GM12874 (cell line): Measurements from ENCODE around the gene PPP4R1.

Source experiments
- TF ChIP-seq, protein P1 (sequence below): IDR thresholded peaks from 2 replicates; pipeline ENCODE4 v1.5.1; 2011; ENCODE audit warnings: low read depth, mild to moderate bottlenecking, control low read depth, low read length, moderate library complexity; ENCODE audit not compliant: insufficient read depth

PPP4R1 gene

DNA sequence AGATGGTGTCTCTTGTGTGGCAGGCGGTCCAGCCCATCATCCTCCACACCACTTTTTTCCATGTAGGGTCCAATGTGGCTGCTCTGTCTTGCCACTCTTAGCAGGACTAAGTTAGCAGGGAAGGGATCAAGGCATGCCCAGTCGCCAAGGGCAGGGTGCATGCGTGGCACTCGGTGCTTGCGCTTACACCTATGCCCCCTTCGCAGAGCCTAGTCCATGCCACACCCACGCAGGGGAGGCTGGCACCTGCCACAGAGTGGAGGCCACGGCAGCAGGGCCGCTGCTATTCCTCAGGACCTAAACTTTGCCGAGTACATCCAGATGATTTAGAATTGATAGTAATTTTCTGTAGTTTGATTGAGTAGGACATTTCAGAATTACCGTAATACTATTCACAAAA is 79.5 kb downstream of the PPP4R1 start:
- TF ChIP-seq, protein P1, sequence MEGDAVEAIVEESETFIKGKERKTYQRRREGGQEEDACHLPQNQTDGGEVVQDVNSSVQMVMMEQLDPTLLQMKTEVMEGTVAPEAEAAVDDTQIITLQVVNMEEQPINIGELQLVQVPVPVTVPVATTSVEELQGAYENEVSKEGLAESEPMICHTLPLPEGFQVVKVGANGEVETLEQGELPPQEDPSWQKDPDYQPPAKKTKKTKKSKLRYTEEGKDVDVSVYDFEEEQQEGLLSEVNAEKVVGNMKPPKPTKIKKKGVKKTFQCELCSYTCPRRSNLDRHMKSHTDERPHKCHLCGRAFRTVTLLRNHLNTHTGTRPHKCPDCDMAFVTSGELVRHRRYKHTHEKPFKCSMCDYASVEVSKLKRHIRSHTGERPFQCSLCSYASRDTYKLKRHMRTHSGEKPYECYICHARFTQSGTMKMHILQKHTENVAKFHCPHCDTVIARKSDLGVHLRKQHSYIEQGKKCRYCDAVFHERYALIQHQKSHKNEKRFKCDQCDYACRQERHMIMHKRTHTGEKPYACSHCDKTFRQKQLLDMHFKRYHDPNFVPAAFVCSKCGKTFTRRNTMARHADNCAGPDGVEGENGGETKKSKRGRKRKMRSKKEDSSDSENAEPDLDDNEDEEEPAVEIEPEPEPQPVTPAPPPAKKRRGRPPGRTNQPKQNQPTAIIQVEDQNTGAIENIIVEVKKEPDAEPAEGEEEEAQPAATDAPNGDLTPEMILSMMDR = no peak

DNA sequence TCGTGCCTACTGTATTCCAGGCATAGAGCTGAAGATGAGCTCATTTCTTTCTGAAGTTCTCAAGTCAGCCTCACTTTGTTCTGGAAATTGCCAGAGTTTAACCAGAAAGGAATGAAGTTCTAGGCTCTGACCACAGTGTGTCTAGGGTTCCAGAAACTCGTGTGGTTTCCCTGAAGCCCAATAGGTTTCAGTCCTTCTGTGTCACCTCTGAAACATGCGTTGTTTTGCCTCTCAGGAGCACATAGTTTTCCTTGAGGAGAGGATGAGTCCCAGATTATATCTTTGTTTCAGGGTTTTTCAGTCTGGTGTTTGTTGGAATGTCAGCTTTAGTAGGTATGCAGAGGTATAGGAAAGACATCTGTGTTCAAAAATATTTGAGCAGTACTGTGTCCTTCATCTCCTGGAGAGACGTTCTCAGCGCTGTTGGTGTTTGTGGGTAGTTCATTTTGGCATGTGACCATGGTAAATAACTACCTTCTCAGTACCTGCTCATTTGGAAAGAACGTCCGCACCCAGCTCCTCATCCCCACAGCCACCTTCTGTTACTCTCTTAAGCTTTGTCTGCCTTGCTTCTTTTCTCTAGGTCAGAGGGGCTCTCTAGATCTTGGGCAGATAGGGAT is 82.5 kb downstream of the PPP4R1 start:
- TF ChIP-seq, protein P1 = no peak

DNA sequence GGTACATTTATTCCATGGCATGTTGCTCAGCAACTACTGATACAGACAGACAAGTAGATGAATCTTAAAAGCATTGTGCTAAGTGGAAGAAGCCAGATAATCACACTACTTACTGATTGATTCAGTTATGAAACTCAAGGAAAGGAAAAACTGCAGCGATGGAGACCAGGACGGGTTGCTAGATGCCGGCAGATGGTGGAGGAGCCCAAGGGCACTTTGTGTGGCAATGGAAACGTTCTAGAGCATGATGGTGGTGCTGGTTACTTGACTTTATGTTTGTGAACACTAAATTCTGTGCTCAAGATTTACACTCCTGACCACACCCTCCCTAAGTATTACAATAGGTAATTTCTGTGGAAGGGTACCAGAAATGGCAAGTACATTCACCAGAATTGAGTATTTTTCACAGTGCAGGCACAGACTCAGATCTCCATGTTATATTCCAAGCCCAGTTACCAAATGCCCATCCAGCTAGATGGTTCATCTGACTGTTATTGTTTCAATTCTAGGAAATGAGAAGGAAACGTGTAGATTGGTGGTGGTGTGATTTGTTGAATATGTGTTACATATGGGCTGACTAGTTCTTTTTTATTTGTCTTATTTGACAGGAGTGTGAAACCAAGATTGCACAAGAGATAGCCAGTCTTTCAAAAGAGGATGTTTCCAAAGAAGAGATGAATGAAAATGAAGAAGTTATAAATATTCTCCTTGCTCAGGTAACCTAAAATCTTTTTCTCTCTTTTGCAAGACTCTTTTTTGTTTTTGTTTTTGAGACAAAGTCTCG is 83.9 kb downstream of the PPP4R1 start:
- TF ChIP-seq, protein P1 = no peak

DNA sequence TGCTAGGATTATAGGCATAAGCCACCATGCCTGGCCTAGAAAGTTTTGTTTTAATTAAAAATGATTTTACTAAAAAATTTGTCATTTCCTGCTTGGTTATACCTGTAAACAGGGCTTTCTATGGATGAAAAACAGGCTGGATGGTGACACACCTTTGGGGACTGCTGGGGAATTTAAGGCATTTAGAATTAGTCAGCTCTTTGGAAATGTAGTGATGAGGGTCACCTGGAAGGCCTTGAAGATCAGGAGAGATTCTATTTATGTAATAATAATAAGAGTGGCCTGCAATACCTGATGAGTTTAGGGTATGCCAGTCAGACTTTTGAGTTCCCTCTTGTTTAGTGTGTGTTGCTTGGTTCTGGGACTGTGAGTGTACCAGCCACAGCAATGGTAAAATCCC is 87.9 kb downstream of the PPP4R1 start:
- TF ChIP-seq, protein P1 = no peak

DNA sequence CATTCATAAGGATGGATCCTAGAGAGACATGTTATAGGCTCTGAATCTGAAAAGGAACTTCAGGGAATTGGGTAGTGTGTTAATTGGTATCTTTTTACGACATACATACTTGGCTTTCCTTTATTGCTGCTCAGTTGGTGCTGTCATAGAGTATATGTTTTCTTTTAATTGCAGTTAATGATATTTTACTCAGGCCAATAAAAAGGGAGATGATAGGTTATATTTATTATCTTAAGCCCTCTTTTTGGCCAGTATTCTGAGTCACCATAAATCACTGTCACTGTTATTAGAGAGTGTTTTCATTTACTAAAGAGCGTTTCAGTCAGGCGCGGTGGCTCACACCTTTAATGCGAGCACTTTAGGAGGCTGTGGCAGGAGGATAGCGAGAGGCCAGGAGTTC is 91.4 kb downstream of the PPP4R1 start:
- TF ChIP-seq, protein P1 = no peak

DNA sequence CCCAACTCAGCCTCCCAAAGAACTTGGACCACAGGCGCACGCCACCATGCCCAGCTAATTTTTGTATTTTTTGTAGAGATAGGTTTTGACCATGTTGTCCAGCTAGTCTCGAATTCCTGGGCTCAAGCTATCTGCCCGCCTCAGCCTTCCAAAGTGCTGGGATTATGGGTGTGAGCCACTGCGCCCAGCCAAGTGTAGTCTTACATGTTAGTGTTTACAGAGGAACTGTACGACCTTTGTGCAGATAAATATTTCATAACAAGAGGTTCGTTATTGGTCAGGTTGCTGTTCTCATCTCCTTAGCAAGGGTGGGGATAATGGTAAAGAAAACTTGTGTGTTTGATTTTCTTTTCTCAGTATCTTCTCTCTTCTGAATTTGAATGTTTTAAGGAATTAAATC is 92.6 kb downstream of the PPP4R1 start:
- TF ChIP-seq, protein P1 = no peak

DNA sequence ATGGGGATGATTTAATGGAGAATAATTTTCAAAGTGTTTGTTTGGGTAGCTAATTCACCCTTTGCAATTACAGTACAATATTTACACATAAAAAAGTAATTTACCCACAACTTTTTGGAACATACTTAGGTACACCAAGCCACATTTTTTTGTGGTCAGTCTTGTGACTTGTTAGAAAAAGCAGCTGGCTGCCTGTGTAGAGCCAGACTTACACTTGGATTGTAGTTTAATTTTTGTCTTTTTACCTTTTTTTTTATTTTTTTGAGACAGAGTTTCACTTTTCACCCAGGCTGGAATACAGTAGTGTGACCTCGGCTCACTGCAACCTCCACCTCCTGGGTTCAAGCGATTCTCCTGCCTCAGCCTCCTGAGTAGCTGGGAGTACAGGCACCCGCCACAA is 93.7 kb downstream of the PPP4R1 start:
- TF ChIP-seq, protein P1 = no peak
